Activated T-helper 1 cell treated with anti-CD3 and anti-CD28 coated beads, Interleukin-12 subunit alpha, Interleukin-12 subunit beta, Interleukin-2, Interleukin-4 antibody, amounts not matched to agents 30 ng/mL and 10 ng/mL and 1 ng/mL, durations not matched to agents 14 hours and 24 hours and 36 hours (primary cell): ENCODE results near the gene ROR2. TPM values are rescaled to one million over a fixed set of nuclear protein-coding genes. Genes with fewer than 3 reads are reported as not detected.
"Not testable (repeated sequence)": the region's sequence is repeated elsewhere in the genome, so short reads cannot be mapped to it uniquely, and the experiment has no call there.

Experiments
- DNase-seq: peaks from one replicate; pipeline ENCODE4 v3.0.0; 2021; ENCODE audit warnings: low spot score
- H3K27ac Mint-ChIP-seq: one replicate; pipeline ENCODE4 v1.8.0; 2021; ENCODE audit warnings: mild to moderate bottlenecking, mixed read lengths
- H3K27me3 Mint-ChIP-seq: one replicate; pipeline ENCODE4 v1.8.0; 2022; ENCODE audit warnings: mild to moderate bottlenecking, moderate library complexity, mixed read lengths; ENCODE audit not compliant: insufficient read depth
- H3K36me3 Mint-ChIP-seq: one replicate; pipeline ENCODE4 v1.8.0; 2021; ENCODE audit warnings: low read depth, mixed read lengths
- H3K4me1 Mint-ChIP-seq: one replicate; pipeline ENCODE4 v1.8.0; 2021; ENCODE audit warnings: low read depth, mixed read lengths
- H3K4me3 Mint-ChIP-seq: one replicate; pipeline ENCODE4 v1.8.0; 2021; ENCODE audit warnings: mild to moderate bottlenecking, moderate library complexity, mixed read lengths
- H3K9me3 Mint-ChIP-seq: one replicate; pipeline ENCODE4 v1.8.0; 2021; ENCODE audit warnings: mixed read lengths
- intact Hi-C: fragments of 100-400 bp; cut with micrococcal nuclease; formaldehyde crosslinking; loops from one replicate; pipeline ENCODE4 v1.15.1; 2024
- total RNA-seq: library from RNA; stranded (reverse); gene quantifications from 2 replicates; pipeline ENCODE4 v1.2.3, GENCODE V29; 2022

ROR2 gene
- total RNA-seq, 1 donor from 2014 or later: 1.6 TPM

GRCh38 chr9:91803970-91804752 lies 145.9 kb downstream of the ROR2 start:
- DNase-seq: no peak
- peaks cover 5% of the 10 kb centered on the region for H3K27me3 Mint-ChIP-seq
- peaks cover 17% of the 10 kb centered on the region for H3K4me1 Mint-ChIP-seq
- peaks cover 3% of the 10 kb centered on the region for H3K9me3 Mint-ChIP-seq
- H3K36me3 Mint-ChIP-seq: no peaks in the 10 kb centered on the region
- no peak overlapping the region for H3K4me3 Mint-ChIP-seq
- intact Hi-C loops: no loop called here
- H3K27ac Mint-ChIP-seq: no peak overlapping the region

DNA sequence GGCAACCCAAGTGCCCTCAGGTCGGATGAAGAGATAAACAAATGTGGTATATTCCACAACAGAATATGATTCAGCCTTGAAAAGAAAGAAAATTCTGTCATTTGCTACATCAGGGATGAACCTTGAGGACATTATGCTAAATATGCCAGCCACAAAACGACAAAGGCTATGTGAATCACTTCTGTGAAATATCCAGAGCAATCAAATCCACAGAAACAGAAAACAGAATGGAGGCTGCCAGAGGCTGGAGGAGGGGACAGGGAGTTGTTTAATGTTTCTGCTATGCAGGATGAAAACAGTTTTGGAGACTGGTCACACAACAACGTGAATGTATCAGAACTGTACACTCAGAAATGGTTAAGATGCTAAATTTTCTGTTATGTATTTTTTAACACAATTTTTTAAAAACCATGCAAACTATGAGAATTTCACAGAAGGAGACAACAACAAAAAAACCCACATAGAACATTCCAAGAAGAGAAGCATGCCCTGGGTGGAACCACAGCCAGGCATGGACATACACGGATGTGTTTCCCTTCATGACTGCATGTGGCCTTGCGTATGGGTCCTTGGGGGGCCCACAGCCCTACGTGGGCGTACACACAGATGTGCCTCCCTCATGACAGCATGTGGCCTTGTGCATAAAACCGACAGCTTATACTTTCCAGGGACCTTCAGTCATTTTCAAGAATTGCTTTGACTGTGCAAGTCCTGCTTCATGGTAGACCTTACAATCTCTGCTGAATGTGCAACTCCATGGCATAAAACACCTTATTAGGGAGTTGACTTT lies 146.7 kb downstream of the ROR2 start:
- peaks cover 10% of the 10 kb centered on the region for H3K9me3 Mint-ChIP-seq
- no peak for DNase-seq

GRCh38 chr9:91802391-91802790 lies 147.6 kb downstream of the ROR2 start:
- H3K27ac Mint-ChIP-seq: no peak overlapping the region
- peaks cover 25% of the 10 kb centered on the region for H3K4me1 Mint-ChIP-seq
- peaks cover 3% of the 10 kb centered on the region for H3K27me3 Mint-ChIP-seq
- no peak for DNase-seq
- no peak overlapping the region for H3K4me3 Mint-ChIP-seq
- H3K9me3 Mint-ChIP-seq: peaks cover 10% of the 10 kb centered on the region
- intact Hi-C loops: no loop called here
- no peaks in the 10 kb centered on the region for H3K36me3 Mint-ChIP-seq

More for the DNA sequence above, 146.7 kb downstream of the ROR2 start:
- intact Hi-C loops: no loop called here
- H3K4me3 Mint-ChIP-seq: no peak overlapping the region
- no peak overlapping the region for H3K27ac Mint-ChIP-seq
- peaks cover 5% of the 10 kb centered on the region for H3K27me3 Mint-ChIP-seq
- H3K4me1 Mint-ChIP-seq: peaks cover 25% of the 10 kb centered on the region
- no peaks in the 10 kb centered on the region for H3K36me3 Mint-ChIP-seq

- peaks cover 30% of the 10 kb centered on the region for H3K4me1 Mint-ChIP-seq
- H3K36me3 Mint-ChIP-seq: no peaks in the 10 kb centered on the region
- H3K27me3 Mint-ChIP-seq: peaks cover 3% of the 10 kb centered on the region
These were observed 149.5 kb downstream of the ROR2 start for GRCh38 chr9:91800473-91801030.

GRCh38 chr9:91799113-91799744 lies 150.8 kb downstream of the ROR2 start:
- no peaks in the 10 kb centered on the region for H3K36me3 Mint-ChIP-seq
- peak overlapping the region; percentile 54 for H3K4me3 Mint-ChIP-seq
- intact Hi-C loops: loop anchor here (5.0 kb wide), 1 partner anchor 108 kb away; no protein-coding TSS in a partner anchor
- peak overlapping the region; percentile 77 for H3K27ac Mint-ChIP-seq
- no peak for DNase-seq
- peaks cover 12% of the 10 kb centered on the region for H3K9me3 Mint-ChIP-seq
- H3K27me3 Mint-ChIP-seq: peaks cover 3% of the 10 kb centered on the region
- peaks cover 33% of the 10 kb centered on the region for H3K4me1 Mint-ChIP-seq

More at GRCh38 chr9:91800473-91801030, 149.5 kb downstream of the ROR2 start:
- intact Hi-C loops: no loop called here
- no peak overlapping the region for H3K4me3 Mint-ChIP-seq
- H3K9me3 Mint-ChIP-seq: peaks cover 12% of the 10 kb centered on the region
- no peak overlapping the region for H3K27ac Mint-ChIP-seq
- no peak for DNase-seq

- Mint-ChIP-seq H3K4me1 (peaks cover 32% of the 10 kb centered on the region), H3K4me3 (peak overlapping the region; percentile 54)
- H3K27me3 Mint-ChIP-seq: not testable (repeated sequence)
These were observed 151.5 kb downstream of the ROR2 start for GRCh38 chr9:91798273-91799112.

GRCh38 chr9:91797517-91797916 lies 152.5 kb downstream of the ROR2 start:
- intact Hi-C loops: loop anchor here (5.0 kb wide), 1 partner anchor 110 kb away; no protein-coding TSS in a partner anchor
- H3K9me3 Mint-ChIP-seq: peaks cover 12% of the 10 kb centered on the region
- not testable (repeated sequence) for H3K4me3 Mint-ChIP-seq, H3K27me3 Mint-ChIP-seq, H3K36me3 Mint-ChIP-seq, DNase-seq, H3K27ac Mint-ChIP-seq
- H3K4me1 Mint-ChIP-seq: peaks cover 24% of the 10 kb centered on the region

More at GRCh38 chr9:91798273-91799112, 151.5 kb downstream of the ROR2 start:
- peak; percentile 60 for DNase-seq
- not testable (repeated sequence) for H3K36me3 Mint-ChIP-seq
- Mint-ChIP-seq H3K9me3 (peaks cover 12% of the 10 kb centered on the region), H3K27ac (peak overlapping the region; percentile 77)
- intact Hi-C loops: loop anchor here (5.0 kb wide), 1 partner anchor 109 kb away; no protein-coding TSS in a partner anchor

- H3K36me3 Mint-ChIP-seq, H3K4me3 Mint-ChIP-seq, H3K27me3 Mint-ChIP-seq: not testable (repeated sequence)
- peak overlapping the region; percentile 35 for H3K27ac Mint-ChIP-seq
- peak; percentile 53 for DNase-seq
- H3K9me3 Mint-ChIP-seq: peaks cover 12% of the 10 kb centered on the region
- peaks cover 24% of the 10 kb centered on the region for H3K4me1 Mint-ChIP-seq
- intact Hi-C loops: loop anchor here (5.0 kb wide), 1 partner anchor 111 kb away; no protein-coding TSS in a partner anchor
These were observed 153.5 kb downstream of the ROR2 start for GRCh38 chr9:91796516-91796915.

GRCh38 chr9:91795598-91796241 lies 154.3 kb downstream of the ROR2 start:
- peaks cover 24% of the 10 kb centered on the region for H3K4me1 Mint-ChIP-seq
- no peak overlapping the region for H3K4me3 Mint-ChIP-seq
- DNase-seq: no peak
- H3K27me3 Mint-ChIP-seq: peaks cover 5% of the 10 kb centered on the region
- H3K36me3 Mint-ChIP-seq: no peaks in the 10 kb centered on the region
- intact Hi-C loops: loop anchor here (5.0 kb wide), 1 partner anchor 112 kb away; no protein-coding TSS in a partner anchor
- H3K27ac Mint-ChIP-seq: peak overlapping the region; percentile 71
- H3K9me3 Mint-ChIP-seq: peaks cover 12% of the 10 kb centered on the region

DNA sequence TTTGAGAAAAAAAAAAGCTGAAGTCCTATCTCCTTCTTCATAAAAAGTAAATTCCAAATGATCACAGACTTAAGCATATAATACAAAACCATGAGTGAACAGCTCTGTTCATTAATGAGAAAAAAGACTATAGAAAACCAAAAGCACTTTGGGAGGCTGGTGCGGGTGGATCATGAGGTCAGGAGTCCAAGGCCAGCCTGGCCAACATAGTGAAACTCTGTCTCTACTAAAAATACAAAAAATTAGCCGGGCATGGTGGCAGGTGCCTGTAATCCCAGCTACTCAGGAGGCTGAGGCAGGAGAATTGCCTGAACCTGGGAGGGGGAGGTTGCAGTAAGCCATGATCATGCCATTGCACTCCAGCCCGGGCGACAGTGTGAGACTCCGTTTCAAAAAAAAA lies 156.7 kb downstream of the ROR2 start:
- H3K36me3 Mint-ChIP-seq, H3K9me3 Mint-ChIP-seq, H3K4me1 Mint-ChIP-seq, DNase-seq, intact Hi-C loops, H3K4me3 Mint-ChIP-seq, H3K27ac Mint-ChIP-seq, H3K27me3 Mint-ChIP-seq: not testable (repeated sequence)

- Mint-ChIP-seq H3K4me3 (no peak overlapping the region), H3K27ac (no peak overlapping the region), H3K36me3 (peaks cover 3% of the 10 kb centered on the region), H3K4me1 (peaks cover 6% of the 10 kb centered on the region), H3K9me3 (peaks cover 8% of the 10 kb centered on the region), H3K27me3 (peaks cover 16% of the 10 kb centered on the region)
- no peak for DNase-seq
- intact Hi-C loops: no loop called here
These were observed 159.1 kb downstream of the ROR2 start for GRCh38 chr9:91790917-91791316.
